ENCODE measurements around the gene YWHAG.

- TF ChIP-seq EZH2 (IDR thresholded peaks at IDR 0.05; ENCODE audit: borderline replicate concordance, low read length) (no peak), CTCF (IDR thresholded peaks at IDR 0.05; ENCODE audit: low read length) (no peak)
These were observed 49.4 kb upstream of the YWHAG start for GRCh38 chr7:76408121-76408560.
